Heart left ventricle (tissue), 16 donors: ENCODE results near the gene KCNC3. TPM values are rescaled to one million over a fixed set of nuclear protein-coding genes. Genes with fewer than 3 reads are reported as not detected.

ENCODE experiments used
- ATAC-seq, 4 donors: fragments of 200-7000 bp; cut with Tn5 transposase; one replicate each; pipeline ENCODE4 v1.9.1; 2020 to 2022; ENCODE audit warnings: moderate library complexity in 4 of 4, mild to moderate bottlenecking in 3 of 4, moderate number of reproducible peaks in 1 of 4
- DNase-seq, 5 donors: peaks; one replicate each; pipeline ENCODE4 v3.0.0-alpha.2; 2020
- H3K27ac ChIP-seq, 12 donors: fragments of 200-600 bp; sonication (generic) in 4 of 12; one replicate each; pipeline versions ENCODE4 v1.5.0 to v1.8.0; 2016 to 2022; ENCODE audit warnings: mild to moderate bottlenecking in 2 of 12
- H3K27me3 ChIP-seq, 9 donors: fragments of 200-600 bp; sonication (generic) in 2 of 9; one replicate each; pipeline versions ENCODE4 v1.5.1 to v1.8.0; 2016 to 2022; ENCODE audit warnings: mild to moderate bottlenecking in 3 of 9
- H3K36me3 ChIP-seq, 9 donors: fragments of 200-600 bp; sonication (generic) in 2 of 9; one replicate each; pipeline versions ENCODE4 v1.5.0 to v1.8.0; 2018 to 2022; ENCODE audit warnings: mild to moderate bottlenecking in 2 of 9
- H3K4me1 ChIP-seq, 12 donors: fragments of 200-600 bp; sonication (generic) in 4 of 12; one replicate each; pipeline versions ENCODE4 v1.5.0 to v1.8.0; 2016 to 2022; ENCODE audit warnings: mild to moderate bottlenecking in 3 of 12
- H3K4me3 ChIP-seq, 12 donors: fragments of 200-600 bp; sonication (generic) in 4 of 12; one replicate each; pipeline versions ENCODE4 v1.5.0 to v1.8.0; 2017 to 2022; ENCODE audit warnings: mild to moderate bottlenecking in 9 of 12, moderate library complexity in 4 of 12
- H3K9me3 ChIP-seq, 12 donors: fragments of 200-600 bp; sonication (generic) in 4 of 12; one replicate each; pipeline versions ENCODE4 v1.5.0 to v1.8.0; 2016 to 2022; ENCODE audit warnings: mild to moderate bottlenecking in 1 of 12
- POLR2A ChIP-seq, 2 donors: fragments of 450-650 bp; IDR thresholded peaks; one replicate each; pipeline ENCODE4 v1.6.1; 2017; ENCODE audit warnings: antibody characterized with exemption in 2 of 2, mild to moderate bottlenecking in 2 of 2, moderate library complexity in 2 of 2
- WGBS, 4 donors: extraction: QIAGEN DNeasy Blood & Tissue Kit in 2 of 4; methylation state at CpG; one replicate each; pipeline versions ENCODE4 v1.1.5 to v1.1.7; 2013 to 2018; 5-methylcytosine and 5-hydroxymethylcytosine counted together
- intact Hi-C, 10 donors: fragments of 100-400 bp; cut with DNase I; formaldehyde crosslinking; loops; one replicate each; pipeline versions ENCODE4 v1.11.1 to v1.14.2; 2022
- polyA plus RNA-seq, 2 donors: library from polyadenylated mRNA; stranded (reverse); fragments of 200-250 nt; gene quantifications; one replicate each; pipeline ENCODE4 v1.2.3, GENCODE V29; 2013
- total RNA-seq, 9 donors: library from RNA; depleted of rRNA in 2 of 9; stranded (reverse); fragments of >200 nt in 2 of 9; fragmentation: NEBNext Ultra II Directional in 3 of 9; extraction: Animal tissue kit (Norgen Biotek cat#: 25700) in 3 of 9; gene quantifications; one replicate each; pipeline versions ENCODE4 v1.1.0 to v1.2.4, GENCODE V29; 2016 to 2023
- TF ChIP-seq, protein P1 (sequence below), 12 donors: fragments of 200-600 bp; sonication (generic) in 4 of 12; IDR thresholded peaks; one replicate each; pipeline versions ENCODE4 v1.5.0 to v1.8.0; 2018 to 2022; ENCODE audit warnings: antibody characterized with exemption in 12 of 12, mild to moderate bottlenecking in 5 of 12
- donor health status: ischemic (EF 13 %, LVEDD 7.1; RV severe dilation, severe dysfunction).
- donor health status: healthy with polysubstance abuse.
- donor health status: DM: no; HTN: yes; CAD: no.
- donor health status: DM: no; HTN: no; CAD: no.
- donor health status: ischemic (EF 25% LVEDD 6.9; RV normal size, moderate dysfunction).
- donor health status: ischemic (EF 25% LVEDD 5.7; RV mildly dilated, moderate dysfunction).
- donor health status: healthy.
- donor health status: DM: yes; HTN: yes; CAD: no.
- donor health status: ischemic (EF 35%, LVEDD 5.7; RV mildly dilated, moderate dysfunction).
- donor health status: nonischemic (EF 11% LVEDD 7.7; RV severe dilation, severe dysfunction).
- donor health status: DM: yes; HTN: yes; CAD: no.
- donor health status: PGD.
- donor health status: ischemic (EF 29% LVEDD 5.4; RV normal size, mild dysfunction).
- donor health status: nonischemic (EF 23%, LVEDD 6.1; RV moderate dilation, normal function).

The KCNC3 gene
- total and polyA plus RNA-seq, 11 donors: 0.87 to 4.4 (median 2.5) TPM

DNA sequence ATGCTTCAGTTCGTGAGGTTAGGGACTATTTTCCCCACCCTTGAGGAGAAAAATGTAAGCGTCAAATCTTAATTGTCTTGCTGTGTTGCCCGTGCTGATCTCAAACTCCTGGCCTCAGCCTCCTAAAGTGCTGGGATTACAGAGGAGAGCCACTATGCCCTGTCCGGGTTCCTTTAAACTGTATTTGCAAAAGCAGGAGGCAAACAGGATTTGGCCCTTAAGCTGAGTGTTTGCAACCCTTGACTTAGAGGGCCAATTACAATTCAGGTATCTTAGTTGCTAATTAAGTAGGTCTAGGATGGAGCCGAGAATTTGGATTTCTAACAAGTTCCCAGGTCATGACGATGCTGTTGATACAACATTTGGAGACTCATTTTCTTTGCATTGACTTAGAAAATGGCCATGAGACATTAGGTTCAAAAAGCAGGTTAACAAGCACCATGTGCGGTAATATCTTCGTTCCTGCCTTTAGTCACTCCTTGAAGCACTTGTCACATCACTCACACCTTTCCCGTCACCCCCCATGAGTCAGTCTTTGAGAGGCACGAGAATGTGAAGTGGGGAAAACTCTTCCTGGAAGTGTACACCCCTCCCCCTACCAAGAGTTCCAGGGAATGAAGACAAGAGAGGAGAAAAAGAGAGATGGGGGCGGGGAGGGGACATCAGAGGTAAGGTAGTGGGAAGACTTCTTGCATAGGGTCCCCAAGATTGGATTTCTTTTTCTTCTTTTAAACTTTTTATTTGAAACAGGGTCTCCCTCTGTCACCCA is 33.7 kb upstream of the KCNC3 start:
- 48 to 53% (median 51%) methylated on average over 11 of the region's 11 CpGs for WGBS, 4 donors
- TF ChIP-seq, protein P1, sequence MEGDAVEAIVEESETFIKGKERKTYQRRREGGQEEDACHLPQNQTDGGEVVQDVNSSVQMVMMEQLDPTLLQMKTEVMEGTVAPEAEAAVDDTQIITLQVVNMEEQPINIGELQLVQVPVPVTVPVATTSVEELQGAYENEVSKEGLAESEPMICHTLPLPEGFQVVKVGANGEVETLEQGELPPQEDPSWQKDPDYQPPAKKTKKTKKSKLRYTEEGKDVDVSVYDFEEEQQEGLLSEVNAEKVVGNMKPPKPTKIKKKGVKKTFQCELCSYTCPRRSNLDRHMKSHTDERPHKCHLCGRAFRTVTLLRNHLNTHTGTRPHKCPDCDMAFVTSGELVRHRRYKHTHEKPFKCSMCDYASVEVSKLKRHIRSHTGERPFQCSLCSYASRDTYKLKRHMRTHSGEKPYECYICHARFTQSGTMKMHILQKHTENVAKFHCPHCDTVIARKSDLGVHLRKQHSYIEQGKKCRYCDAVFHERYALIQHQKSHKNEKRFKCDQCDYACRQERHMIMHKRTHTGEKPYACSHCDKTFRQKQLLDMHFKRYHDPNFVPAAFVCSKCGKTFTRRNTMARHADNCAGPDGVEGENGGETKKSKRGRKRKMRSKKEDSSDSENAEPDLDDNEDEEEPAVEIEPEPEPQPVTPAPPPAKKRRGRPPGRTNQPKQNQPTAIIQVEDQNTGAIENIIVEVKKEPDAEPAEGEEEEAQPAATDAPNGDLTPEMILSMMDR (IDR thresholded peaks at IDR 0.05): no peak
- TF ChIP-seq POLR2A (IDR thresholded peaks at IDR 0.05): no peak
- intact Hi-C loops: loop anchor here in 3 of 10 donors (2.0 to 10.0 kb wide), 4 partner anchors 48 to 562 kb away; no protein-coding TSS in a partner anchor
- no peak for DNase-seq
- Histone ChIP-seq H3K9me3 (no peaks in the 10 kb centered on the region), H3K4me1 (peaks cover 0 to 10% (median 0%) of the 10 kb centered on the region in 12 donors), H3K36me3 (no peaks in the 10 kb centered on the region), H3K27ac (no peak overlapping the region), H3K27me3 (no peaks in the 10 kb centered on the region), H3K4me3 (no peak overlapping the region)
- no peak for ATAC-seq

DNA sequence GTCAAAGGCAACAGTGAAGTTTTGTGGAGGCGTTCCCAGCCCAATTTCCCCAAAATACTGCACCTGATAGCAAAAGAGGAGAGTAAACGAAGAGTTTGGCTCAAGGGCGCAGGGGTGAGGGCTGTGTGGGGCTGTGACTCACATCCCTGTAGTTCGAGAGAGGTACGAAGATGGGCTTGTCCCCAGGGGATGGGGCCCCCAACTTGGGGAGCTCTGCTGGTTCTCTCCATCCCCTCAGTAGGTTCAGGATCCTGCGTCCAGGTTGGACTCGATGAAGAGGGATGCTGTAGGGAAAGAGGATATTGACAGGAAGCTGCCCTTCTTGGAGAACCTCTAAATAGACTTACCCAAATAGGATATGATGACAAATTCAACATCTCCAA is 32.8 kb upstream of the KCNC3 start:
- intact Hi-C loops: loop anchor here in 3 of 10 donors (2.0 to 10.0 kb wide), 4 partner anchors 49 to 563 kb away; no protein-coding TSS in a partner anchor
- 85 to 93% (median 86%) methylated on average over 7 of the region's 7 CpGs for WGBS, 4 donors
- peaks cover 0 to 13% (median 0%) of the 10 kb centered on the region in 12 donors for H3K4me1 ChIP-seq
- ATAC-seq: no peak
- TF ChIP-seq, protein P1 (IDR thresholded peaks at IDR 0.05): no peak
- TF ChIP-seq POLR2A (IDR thresholded peaks at IDR 0.05): no peak
- no peak overlapping the region for H3K4me3 ChIP-seq
- DNase-seq: no peak
- no peaks in the 10 kb centered on the region for H3K36me3 ChIP-seq
- H3K9me3 ChIP-seq: no peaks in the 10 kb centered on the region
- H3K27me3 ChIP-seq: no peaks in the 10 kb centered on the region
- H3K27ac ChIP-seq: no peak overlapping the region

DNA sequence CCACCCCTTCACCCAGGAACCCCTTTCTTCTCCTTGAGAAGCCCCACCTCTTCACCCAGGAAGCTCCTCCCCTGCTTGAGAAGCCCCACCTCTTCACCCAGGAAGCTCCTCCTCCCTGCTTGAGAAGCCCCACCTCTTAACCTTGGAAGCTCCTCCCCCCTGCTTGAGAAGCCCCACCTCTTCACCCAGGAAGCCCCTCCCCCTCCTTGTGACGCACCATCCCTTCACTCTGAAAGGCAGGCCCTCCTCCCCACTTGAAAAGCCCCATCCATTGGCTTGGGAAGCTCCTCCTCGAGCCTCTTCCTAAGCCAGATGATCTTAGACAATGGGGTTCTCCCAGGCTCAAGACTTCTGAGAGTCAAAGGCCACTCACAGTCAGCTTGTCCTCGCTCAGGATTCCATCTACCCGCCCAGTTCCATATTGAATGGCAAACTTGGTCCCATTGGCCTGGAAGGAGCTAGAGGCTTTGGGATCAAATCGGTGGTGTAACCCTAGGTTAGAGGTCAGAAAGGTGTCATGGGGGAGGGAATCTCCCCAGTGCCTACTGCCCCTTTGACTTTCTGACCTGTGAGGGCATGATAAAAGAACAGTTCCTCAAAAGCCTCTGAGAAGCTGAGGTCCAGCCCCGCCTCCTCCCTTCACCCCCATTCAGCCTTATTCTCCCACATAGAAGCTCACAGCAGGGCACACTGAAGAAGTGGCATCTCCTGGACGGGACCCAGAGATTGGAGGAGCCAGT is 32.3 kb upstream of the KCNC3 start:
- Histone ChIP-seq H3K27ac (no peak overlapping the region), H3K4me3 (no peak overlapping the region), H3K4me1 (peaks cover 0 to 13% (median 0%) of the 10 kb centered on the region in 12 donors), H3K36me3 (no peaks in the 10 kb centered on the region), H3K9me3 (no peaks in the 10 kb centered on the region), H3K27me3 (no peaks in the 10 kb centered on the region)
- WGBS, 4 donors: 85 to 95% (median 89%) methylated on average over 7 of the region's 7 CpGs
- DNase-seq (no peak), ATAC-seq (no peak)
- intact Hi-C loops: loop anchor here in 3 of 10 donors (2.0 to 10.0 kb wide), 4 partner anchors 49 to 563 kb away; no protein-coding TSS in a partner anchor
- TF ChIP-seq, protein P1 (IDR thresholded peaks at IDR 0.05): no peak
- TF ChIP-seq POLR2A (IDR thresholded peaks at IDR 0.05): no peak

DNA sequence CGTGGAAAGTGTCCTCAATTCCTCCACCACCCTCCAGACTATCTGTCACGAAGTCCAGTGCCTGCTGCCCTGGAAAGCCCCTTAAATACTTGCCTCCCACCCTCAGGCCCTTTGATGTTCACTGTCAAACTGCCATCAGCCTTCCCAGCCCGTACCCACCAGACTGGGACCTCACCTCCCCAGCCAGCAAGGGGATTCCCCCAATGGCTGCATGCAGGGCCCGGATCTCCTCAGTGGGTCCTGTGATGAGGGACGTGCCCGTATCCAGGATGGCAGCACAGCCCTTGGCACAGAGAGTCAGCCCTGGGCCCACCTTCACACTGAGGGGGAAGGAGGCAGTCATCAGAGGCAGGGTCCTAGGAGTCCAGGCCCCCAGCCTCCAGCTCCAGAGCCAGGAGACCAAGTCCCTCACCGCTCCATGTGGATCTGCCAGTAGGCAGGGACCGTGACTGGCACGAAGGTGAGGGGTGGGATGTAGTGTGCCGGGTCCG is 30.2 kb upstream of the KCNC3 start:
- ATAC-seq (no peak), DNase-seq (no peak)
- H3K27me3 ChIP-seq: no peaks in the 10 kb centered on the region
- TF ChIP-seq POLR2A (IDR thresholded peaks at IDR 0.05): no peak
- TF ChIP-seq, protein P1 (IDR thresholded peaks at IDR 0.05): no peak
- H3K4me3 ChIP-seq: no peak overlapping the region
- H3K27ac ChIP-seq: no peak overlapping the region
- no peaks in the 10 kb centered on the region for H3K9me3 ChIP-seq
- WGBS, 4 donors: 91 to 97% (median 94%) methylated on average over 6 to 11 of the region's 11 CpGs
- no peaks in the 10 kb centered on the region for H3K36me3 ChIP-seq
- intact Hi-C loops: loop anchor here in 4 of 10 donors (5.0 to 10.0 kb wide), 5 partner anchors 58 to 565 kb away; partner anchors contain the start of gene SPIB (in 1 of the 4)
- H3K4me1 ChIP-seq: peaks cover 0 to 13% (median 0%) of the 10 kb centered on the region in 12 donors
